ENCODE results near the gene CYBB. TPM values are rescaled to one million over a fixed set of nuclear protein-coding genes. Genes with fewer than 3 reads are reported as not detected.

The CYBB gene
- total RNA-seq, 6 donors from 2014 or later = 12.1 to 254 (median 45.5) TPM

GRCh38 chrX:37782359-37782758, 2.5 kb downstream of the CYBB start:
- Histone ChIP-seq H3K27ac (no peak overlapping the region), H3K4me3 (peak overlapping the region in 1 of 4 donors; percentile 30), H3K4me1 (no peaks in the 10 kb centered on the region), H3K27me3 (no peaks in the 10 kb centered on the region), H3K36me3 (no peaks in the 10 kb centered on the region), H3K9me3 (no peaks in the 10 kb centered on the region)
- ATAC-seq (ENCODE audit: low FRiP score in 2 of 2) = no peak
- 71 to 92% methylated on average over 1 of the region's 1 CpG for WGBS, 2 donors
- DNase-seq = no peak
- TF ChIP-seq POLR2AphosphoS5 (IDR thresholded peaks at IDR 0.05) (no peak), EP300 (IDR thresholded peaks at IDR 0.05) (no peak), POLR2A (IDR thresholded peaks at IDR 0.05) (no peak)
- TF ChIP-seq, protein P1, sequence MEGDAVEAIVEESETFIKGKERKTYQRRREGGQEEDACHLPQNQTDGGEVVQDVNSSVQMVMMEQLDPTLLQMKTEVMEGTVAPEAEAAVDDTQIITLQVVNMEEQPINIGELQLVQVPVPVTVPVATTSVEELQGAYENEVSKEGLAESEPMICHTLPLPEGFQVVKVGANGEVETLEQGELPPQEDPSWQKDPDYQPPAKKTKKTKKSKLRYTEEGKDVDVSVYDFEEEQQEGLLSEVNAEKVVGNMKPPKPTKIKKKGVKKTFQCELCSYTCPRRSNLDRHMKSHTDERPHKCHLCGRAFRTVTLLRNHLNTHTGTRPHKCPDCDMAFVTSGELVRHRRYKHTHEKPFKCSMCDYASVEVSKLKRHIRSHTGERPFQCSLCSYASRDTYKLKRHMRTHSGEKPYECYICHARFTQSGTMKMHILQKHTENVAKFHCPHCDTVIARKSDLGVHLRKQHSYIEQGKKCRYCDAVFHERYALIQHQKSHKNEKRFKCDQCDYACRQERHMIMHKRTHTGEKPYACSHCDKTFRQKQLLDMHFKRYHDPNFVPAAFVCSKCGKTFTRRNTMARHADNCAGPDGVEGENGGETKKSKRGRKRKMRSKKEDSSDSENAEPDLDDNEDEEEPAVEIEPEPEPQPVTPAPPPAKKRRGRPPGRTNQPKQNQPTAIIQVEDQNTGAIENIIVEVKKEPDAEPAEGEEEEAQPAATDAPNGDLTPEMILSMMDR (IDR thresholded peaks at IDR 0.05) = no peak

DNA sequence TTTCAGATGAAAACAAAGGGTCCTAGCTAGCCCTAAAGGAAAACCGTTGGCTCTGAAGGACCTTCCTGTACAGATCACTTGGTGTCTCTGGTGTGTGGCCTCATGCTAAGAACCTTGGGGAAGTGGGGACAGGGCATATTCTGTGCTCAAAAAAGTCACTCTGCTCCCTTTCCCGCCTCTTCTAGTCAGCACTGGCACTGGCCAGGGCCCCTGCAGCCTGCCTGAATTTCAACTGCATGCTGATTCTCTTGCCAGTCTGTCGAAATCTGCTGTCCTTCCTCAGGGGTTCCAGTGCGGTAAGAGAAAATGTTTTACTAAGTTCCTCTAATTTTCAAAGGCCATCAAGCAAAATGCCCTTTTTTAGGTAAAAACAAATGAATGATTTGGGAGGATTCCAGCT, 3.4 kb downstream of the CYBB start:
- H3K4me3 ChIP-seq = no peak overlapping the region
- H3K27ac ChIP-seq = no peak overlapping the region
- ATAC-seq (ENCODE audit: low FRiP score in 2 of 2) (no peak), DNase-seq (peak in 1 of 2 donors; percentile 34)
- 59 to 69% methylated on average over 4 of the region's 4 CpGs for WGBS, 2 donors
- no peaks in the 10 kb centered on the region for H3K27me3 ChIP-seq
- H3K9me3 ChIP-seq = no peaks in the 10 kb centered on the region
- TF ChIP-seq POLR2AphosphoS5 (IDR thresholded peaks at IDR 0.05) (no peak), EP300 (IDR thresholded peaks at IDR 0.05) (no peak), POLR2A (IDR thresholded peaks at IDR 0.05) (no peak)
- TF ChIP-seq, protein P1 (IDR thresholded peaks at IDR 0.05) = no peak
- H3K4me1 ChIP-seq = no peaks in the 10 kb centered on the region
- H3K36me3 ChIP-seq = no peaks in the 10 kb centered on the region

- no peaks in the 10 kb centered on the region for H3K36me3 ChIP-seq
- TF ChIP-seq EP300 (IDR thresholded peaks at IDR 0.05) (no peak), POLR2AphosphoS5 (IDR thresholded peaks at IDR 0.05) (no peak), POLR2A (IDR thresholded peaks at IDR 0.05) (no peak)
- TF ChIP-seq, protein P1 (IDR thresholded peaks at IDR 0.05) = no peak
- no peaks in the 10 kb centered on the region for H3K27me3 ChIP-seq
- H3K9me3 ChIP-seq = no peaks in the 10 kb centered on the region
- peak overlapping the region in 3 of 4 donors; percentile 11 to 48 (median 24) for H3K27ac ChIP-seq
- WGBS, 2 donors = 72 to 73% methylated on average over 2 to 3 of the region's 3 CpGs
- peak in 1 of 2 donors; percentile 53 for DNase-seq
- H3K4me1 ChIP-seq = no peaks in the 10 kb centered on the region
- no peak for ATAC-seq (ENCODE audit: low FRiP score in 2 of 2)
- H3K4me3 ChIP-seq = no peak overlapping the region
Observed at GRCh38 chrX:37785569-37785968, 5.7 kb downstream of the CYBB start.

DNA sequence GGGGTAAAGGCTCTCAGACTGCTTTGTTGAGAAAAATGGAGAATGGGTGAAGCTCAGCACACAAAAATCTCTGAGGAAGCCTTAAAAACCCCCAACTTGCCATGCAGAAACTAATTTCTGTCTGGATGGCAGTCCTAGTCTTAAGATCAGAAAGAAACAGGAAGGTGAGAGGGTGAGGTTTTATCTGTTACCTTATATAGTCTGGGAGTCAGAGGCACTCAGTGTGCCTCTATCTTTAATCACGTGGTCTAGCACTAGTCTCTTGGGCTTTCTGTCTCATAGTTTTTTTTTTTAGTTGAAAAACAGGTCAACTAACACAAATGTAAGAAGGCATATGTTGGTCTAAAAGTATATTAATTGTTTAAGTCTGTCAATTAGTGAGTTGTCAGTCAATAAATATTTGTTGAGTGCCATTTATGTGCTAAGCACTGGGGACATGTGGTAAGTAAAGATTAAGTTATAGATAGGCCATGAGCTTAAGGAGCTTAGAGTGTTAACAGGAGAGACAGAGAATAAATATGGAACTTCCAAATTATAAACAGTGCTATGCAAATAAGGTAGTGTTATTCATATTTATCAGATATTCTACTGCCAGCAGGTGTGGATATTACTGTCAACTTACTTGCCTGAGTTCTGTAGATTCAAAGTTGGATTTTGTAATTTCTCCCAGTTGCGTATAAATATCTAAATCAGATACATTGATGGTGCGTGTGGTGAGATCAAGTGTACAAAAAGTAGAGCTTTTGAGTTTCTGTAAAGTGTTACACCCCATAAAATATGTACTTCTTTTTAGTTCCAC, 7.0 kb downstream of the CYBB start:
- H3K4me3 ChIP-seq = no peak overlapping the region
- no peak for ATAC-seq (ENCODE audit: low FRiP score in 2 of 2)
- DNase-seq = no peak
- H3K4me1 ChIP-seq = no peaks in the 10 kb centered on the region
- 54 to 55% methylated on average over 3 of the region's 3 CpGs for WGBS, 2 donors
- H3K9me3 ChIP-seq = no peaks in the 10 kb centered on the region
- H3K27ac ChIP-seq = peak overlapping the region in 3 of 4 donors; percentile 24 to 48 (median 35)
- no peaks in the 10 kb centered on the region for H3K36me3 ChIP-seq
- TF ChIP-seq POLR2AphosphoS5 (IDR thresholded peaks at IDR 0.05) (no peak), EP300 (IDR thresholded peaks at IDR 0.05) (no peak), POLR2A (IDR thresholded peaks at IDR 0.05) (no peak)
- TF ChIP-seq, protein P1 (IDR thresholded peaks at IDR 0.05) = no peak
- H3K27me3 ChIP-seq = no peaks in the 10 kb centered on the region
